ENCODE results near the gene FBXO15. TPM values are rescaled to one million over a fixed set of nuclear protein-coding genes. Genes with fewer than 3 reads are reported as not detected.

The FBXO15 gene
- total and polyA plus RNA-seq, 4 donors: 0.23 to 0.50 (median 0.41) TPM

GRCh38 chr18:74185860-74186259 is 38.2 kb upstream of the FBXO15 start:
- H3K4me3 ChIP-seq (ENCODE audit: low read depth in 1 of 3, low read length in 3 of 3): no peak overlapping the region
- no peak overlapping the region for H3K9ac ChIP-seq (ENCODE audit: low read depth in 1 of 2, low read length in 2 of 2)
- TF ChIP-seq SP1 (IDR thresholded peaks at IDR 0.05) (no peak), ZBTB33 (IDR thresholded peaks at IDR 0.05) (no peak), RAD21 (IDR thresholded peaks at IDR 0.05) (no peak), JUND (IDR thresholded peaks at IDR 0.05) (no peak), TAF1 (conservative IDR thresholded peaks at IDR 0.05) (no peak), HNF4A (conservative IDR thresholded peaks at IDR 0.05) (no peak), RXRA (IDR thresholded peaks at IDR 0.05) (no peak), GABPA (IDR thresholded peaks at IDR 0.05 in 1 of 2, conservative IDR thresholded peaks at IDR 0.05 in 1 of 2) (no peak), EGR1 (IDR thresholded peaks at IDR 0.05; ENCODE audit: low read depth in 2 of 2) (no peak), FOXA1 (IDR thresholded peaks at IDR 0.05) (no peak), HNF4G (IDR thresholded peaks at IDR 0.05) (no peak), FOXA2 (IDR thresholded peaks at IDR 0.05) (no peak), YY1 (IDR thresholded peaks at IDR 0.05) (no peak), MAX (IDR thresholded peaks at IDR 0.05) (no peak), NR2F2 (IDR thresholded peaks at IDR 0.05) (no peak)
- TF ChIP-seq, protein P1, sequence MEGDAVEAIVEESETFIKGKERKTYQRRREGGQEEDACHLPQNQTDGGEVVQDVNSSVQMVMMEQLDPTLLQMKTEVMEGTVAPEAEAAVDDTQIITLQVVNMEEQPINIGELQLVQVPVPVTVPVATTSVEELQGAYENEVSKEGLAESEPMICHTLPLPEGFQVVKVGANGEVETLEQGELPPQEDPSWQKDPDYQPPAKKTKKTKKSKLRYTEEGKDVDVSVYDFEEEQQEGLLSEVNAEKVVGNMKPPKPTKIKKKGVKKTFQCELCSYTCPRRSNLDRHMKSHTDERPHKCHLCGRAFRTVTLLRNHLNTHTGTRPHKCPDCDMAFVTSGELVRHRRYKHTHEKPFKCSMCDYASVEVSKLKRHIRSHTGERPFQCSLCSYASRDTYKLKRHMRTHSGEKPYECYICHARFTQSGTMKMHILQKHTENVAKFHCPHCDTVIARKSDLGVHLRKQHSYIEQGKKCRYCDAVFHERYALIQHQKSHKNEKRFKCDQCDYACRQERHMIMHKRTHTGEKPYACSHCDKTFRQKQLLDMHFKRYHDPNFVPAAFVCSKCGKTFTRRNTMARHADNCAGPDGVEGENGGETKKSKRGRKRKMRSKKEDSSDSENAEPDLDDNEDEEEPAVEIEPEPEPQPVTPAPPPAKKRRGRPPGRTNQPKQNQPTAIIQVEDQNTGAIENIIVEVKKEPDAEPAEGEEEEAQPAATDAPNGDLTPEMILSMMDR (IDR thresholded peaks at IDR 0.05; ENCODE audit: low read depth, low read length, missing input control): no peak
- TF ChIP-seq, protein P2, sequence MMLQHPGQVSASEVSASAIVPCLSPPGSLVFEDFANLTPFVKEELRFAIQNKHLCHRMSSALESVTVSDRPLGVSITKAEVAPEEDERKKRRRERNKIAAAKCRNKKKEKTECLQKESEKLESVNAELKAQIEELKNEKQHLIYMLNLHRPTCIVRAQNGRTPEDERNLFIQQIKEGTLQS (IDR thresholded peaks at IDR 0.05): no peak
- TF ChIP-seq, protein P3, sequence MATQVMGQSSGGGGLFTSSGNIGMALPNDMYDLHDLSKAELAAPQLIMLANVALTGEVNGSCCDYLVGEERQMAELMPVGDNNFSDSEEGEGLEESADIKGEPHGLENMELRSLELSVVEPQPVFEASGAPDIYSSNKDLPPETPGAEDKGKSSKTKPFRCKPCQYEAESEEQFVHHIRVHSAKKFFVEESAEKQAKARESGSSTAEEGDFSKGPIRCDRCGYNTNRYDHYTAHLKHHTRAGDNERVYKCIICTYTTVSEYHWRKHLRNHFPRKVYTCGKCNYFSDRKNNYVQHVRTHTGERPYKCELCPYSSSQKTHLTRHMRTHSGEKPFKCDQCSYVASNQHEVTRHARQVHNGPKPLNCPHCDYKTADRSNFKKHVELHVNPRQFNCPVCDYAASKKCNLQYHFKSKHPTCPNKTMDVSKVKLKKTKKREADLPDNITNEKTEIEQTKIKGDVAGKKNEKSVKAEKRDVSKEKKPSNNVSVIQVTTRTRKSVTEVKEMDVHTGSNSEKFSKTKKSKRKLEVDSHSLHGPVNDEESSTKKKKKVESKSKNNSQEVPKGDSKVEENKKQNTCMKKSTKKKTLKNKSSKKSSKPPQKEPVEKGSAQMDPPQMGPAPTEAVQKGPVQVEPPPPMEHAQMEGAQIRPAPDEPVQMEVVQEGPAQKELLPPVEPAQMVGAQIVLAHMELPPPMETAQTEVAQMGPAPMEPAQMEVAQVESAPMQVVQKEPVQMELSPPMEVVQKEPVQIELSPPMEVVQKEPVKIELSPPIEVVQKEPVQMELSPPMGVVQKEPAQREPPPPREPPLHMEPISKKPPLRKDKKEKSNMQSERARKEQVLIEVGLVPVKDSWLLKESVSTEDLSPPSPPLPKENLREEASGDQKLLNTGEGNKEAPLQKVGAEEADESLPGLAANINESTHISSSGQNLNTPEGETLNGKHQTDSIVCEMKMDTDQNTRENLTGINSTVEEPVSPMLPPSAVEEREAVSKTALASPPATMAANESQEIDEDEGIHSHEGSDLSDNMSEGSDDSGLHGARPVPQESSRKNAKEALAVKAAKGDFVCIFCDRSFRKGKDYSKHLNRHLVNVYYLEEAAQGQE (IDR thresholded peaks at IDR 0.05): no peak
- no peaks in the 10 kb centered on the region for H3K27me3 ChIP-seq (ENCODE audit: control insufficient read depth in 4 of 4, insufficient read depth in 4 of 4, low read length in 3 of 4)
- no peak overlapping the region for H3K27ac ChIP-seq (ENCODE audit: low read depth in 1 of 2, low read length in 2 of 2)
- peaks cover 0 to 4% (median 0%) of the 10 kb centered on the region in 4 donors for H3K4me1 ChIP-seq (ENCODE audit: control insufficient read depth in 4 of 4, insufficient read depth in 4 of 4, low read length in 3 of 4)
- 88% methylated on average over 2 of the region's 2 CpGs for WGBS
- no peak for DNase-seq (ENCODE audit: low spot score)
- no peaks in the 10 kb centered on the region for H3K36me3 ChIP-seq (ENCODE audit: control insufficient read depth in 4 of 4, insufficient read depth in 3 of 4, low read depth in 1 of 4, low read length in 3 of 4)
- no peaks in the 10 kb centered on the region for H3K9me3 ChIP-seq (ENCODE audit: control insufficient read depth in 4 of 4, low read length in 3 of 4)

All from liver (tissue), 9 donors.